Superior temporal gyrus (tissue), 1 donor: ENCODE results near the gene GRM1.
"Not testable (repeated sequence)": the region's sequence is repeated elsewhere in the genome, so short reads cannot be mapped to it uniquely, and the experiment has no call there.

Experiments
- DNase-seq: peaks from one replicate; pipeline ENCODE4 v3.0.0-alpha.2; 2016; ENCODE audit errors: extremely low spot score

The GRM1 gene

DNA sequence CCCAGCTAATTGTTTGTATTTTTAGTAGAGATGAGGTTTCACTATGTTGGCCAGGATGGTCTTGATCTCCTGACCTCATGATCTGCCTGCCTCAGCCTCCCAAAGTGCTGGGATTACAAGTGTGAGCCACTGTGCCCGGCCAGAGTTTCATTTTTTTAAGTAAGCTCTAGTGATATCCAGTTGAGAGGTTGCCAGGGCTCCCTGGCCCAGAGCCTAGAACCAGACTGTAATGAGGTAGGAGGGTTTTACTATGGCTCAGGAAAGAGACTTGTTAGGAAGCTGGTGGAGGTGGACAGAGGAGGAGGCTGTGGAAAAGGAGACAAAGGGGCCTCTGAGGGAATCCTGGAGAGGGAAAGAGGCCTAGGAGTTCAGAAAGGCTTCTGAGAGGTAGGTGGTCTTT is 242.3 kb downstream of the GRM1 start:
- not testable (repeated sequence) for DNase-seq

DNA sequence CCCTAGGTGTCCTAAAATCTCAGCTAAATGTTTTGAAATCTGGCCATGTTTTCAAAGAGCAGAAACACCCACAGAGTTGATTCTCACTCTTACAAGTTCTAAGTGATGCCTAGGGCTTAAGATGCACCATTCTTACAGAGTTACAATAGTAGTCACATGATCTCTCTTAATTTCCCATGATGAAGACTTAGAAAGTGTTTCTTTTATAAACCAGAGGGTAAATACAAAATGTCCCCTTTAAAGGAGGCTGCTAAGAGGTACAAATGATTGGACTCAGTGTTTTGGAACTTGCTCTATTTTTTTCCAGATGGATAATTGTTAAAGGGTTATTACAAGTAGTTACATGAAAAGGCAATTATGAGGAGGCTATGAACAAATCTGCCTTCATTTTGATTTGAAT is 244.6 kb downstream of the GRM1 start:
- no peak for DNase-seq

- no peak for DNase-seq
Measured at GRCh38 chr6:146277142-146277541, 248.3 kb downstream of the GRM1 start.

DNA sequence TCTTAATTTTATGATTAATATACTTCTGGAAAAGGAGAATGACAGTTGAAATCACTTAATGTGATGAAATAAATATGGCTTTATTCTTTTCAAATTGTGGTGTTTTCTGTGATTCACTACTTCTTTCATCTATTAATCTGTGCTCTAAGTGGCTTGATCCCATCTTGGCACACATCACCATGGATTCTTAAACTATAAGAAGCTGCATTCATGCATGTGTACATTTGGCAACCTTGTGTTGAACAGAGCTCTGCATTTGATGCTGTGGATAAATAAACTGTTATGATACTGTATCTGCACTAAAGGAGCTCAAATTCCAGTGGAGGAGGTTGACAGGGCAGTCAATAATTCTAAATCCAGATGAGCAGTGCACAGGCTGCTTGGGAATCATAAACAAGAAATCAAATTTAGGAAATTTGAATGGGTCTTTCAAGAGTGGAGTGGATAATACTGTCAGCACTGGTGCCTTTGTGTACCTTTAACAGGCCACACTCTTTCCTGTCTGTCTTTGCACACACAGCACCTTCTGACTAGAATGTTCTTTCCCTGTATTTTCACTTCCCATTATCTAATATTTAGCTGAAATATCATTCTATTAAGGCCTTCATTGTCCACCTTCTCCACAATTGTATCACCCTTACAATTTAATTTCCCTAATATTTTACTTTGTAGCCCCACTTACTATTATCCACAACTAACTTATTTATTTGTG is 252.9 kb downstream of the GRM1 start:
- DNase-seq, result no peak

DNA sequence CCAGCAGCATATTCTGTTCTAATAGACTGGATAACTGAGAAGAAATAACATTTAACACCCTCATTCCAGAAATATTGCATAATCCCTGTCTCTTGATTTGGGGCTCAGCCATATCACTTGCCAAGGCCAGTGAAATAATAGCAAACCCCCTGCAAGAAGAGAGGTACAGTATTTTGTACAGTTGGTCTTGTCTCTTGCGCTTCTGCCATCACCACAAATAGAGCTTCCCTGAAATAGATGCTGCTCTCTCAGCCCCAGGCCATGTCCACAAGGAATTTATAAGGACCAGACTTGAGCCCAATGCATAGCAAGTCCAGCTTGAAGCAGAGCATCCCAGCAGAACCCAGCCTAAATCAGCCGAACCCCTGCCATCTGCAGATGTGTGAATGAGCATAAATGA is 254.0 kb downstream of the GRM1 start:
- DNase-seq, result no peak

GRCh38 chr6:146284311-146284710 is 255.4 kb downstream of the GRM1 start:
- no peak for DNase-seq

DNA sequence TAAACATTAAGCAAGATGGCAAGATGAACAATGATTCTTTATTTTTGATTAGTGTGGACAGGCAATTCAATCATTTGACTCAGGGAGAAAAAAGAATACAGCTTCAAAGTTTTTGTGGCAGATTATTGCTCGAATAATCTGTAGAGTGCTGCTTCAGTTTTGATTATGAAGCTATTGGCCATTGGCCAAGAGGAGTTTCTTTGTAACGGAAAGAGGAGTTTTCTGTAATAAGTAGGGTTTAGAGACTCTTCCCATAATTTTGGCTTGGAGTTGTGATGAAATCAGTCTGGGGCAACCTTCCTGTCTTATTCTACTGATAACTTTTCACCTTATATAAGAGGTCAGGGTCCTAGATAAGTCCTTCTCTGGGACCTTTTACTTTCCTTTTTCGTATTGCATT is 258.1 kb downstream of the GRM1 start:
- DNase-seq, result no peak

DNA sequence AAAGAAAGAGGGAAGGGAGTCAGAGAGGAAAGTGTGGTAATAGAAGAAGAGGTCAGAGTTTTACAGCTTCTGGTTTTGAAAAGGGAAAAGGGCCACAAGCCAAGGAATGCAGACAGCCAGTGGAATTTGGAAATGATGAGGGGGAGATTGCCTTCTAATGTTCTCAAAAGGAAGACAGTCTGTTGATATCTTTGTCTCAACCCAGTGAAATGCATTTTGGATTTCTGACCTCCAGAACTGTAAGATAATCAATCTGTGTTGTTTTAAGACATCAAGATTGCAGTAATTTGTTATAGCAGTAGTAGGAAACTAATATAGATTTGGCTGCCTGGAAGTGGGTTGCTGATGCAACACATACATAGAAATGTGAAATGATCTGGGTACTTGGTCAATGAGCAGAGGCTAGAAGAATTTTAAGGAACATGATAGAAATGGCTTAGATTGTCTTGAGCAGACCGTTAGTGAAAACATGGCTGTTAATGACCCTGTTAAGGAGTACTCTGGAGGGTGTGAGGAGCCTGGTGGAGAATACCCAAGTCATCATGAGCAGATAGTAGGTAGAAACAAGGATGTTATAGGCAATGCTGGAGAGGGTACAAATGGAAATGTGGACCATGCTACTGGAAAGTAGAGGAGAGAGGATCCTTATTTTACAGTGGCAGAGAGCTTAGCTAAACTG is 259.0 kb downstream of the GRM1 start:
- DNase-seq, result no peak

GRCh38 chr6:146289816-146290588 is 261.1 kb downstream of the GRM1 start:
- no peak for DNase-seq

DNA sequence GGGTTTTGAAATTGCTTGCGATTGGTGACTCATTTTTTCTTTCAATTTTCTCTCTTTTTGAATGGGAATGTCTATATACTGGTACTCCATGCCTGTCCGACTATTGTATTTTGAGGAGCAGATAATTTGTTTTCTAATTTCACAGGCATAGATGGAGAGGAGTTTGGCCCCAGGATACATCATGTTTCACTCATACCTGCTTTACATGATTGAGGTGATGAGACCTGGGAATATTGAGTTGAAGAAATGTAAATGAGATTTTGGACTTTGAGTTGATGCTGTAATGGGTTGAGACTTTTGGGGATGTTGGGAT is 261.7 kb downstream of the GRM1 start:
- DNase-seq, result no peak

- DNase-seq, result no peak
Measured at GRCh38 chr6:146292506-146292905, 263.6 kb downstream of the GRM1 start.

- DNase-seq, result no peak
Measured at GRCh38 chr6:146295695-146296094, 266.8 kb downstream of the GRM1 start.

GRCh38 chr6:146297815-146298214 is 269.0 kb downstream of the GRM1 start:
- no peak for DNase-seq

GRCh38 chr6:146300521-146300920 is 271.7 kb downstream of the GRM1 start:
- DNase-seq, result no peak

GRCh38 chr6:146301764-146302163 is 272.9 kb downstream of the GRM1 start:
- no peak for DNase-seq

- no peak for DNase-seq
Measured at GRCh38 chr6:146302994-146303393, 274.1 kb downstream of the GRM1 start.

- DNase-seq, result no peak
Measured at GRCh38 chr6:146304181-146304580, 275.3 kb downstream of the GRM1 start.

GRCh38 chr6:146305092-146305491 is 276.2 kb downstream of the GRM1 start:
- no peak for DNase-seq

DNA sequence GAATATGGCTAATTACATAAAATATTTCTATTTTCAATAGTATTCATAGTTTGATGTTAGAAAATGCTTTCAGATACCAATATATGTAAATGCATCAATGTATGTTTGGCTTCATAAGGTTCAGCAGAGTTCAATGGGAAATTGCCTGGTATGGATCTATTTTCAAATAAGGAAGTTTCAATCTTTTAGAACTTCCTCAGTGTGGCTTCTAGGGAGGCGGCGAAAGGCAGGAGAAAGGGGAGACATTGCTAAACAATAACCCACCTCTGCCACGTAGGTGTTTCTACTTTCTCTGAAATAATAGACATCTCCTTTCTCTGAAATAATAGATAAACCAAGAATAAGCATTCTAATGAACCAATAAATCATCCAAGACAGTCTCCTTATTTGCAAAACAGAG is 277.1 kb downstream of the GRM1 start:
- DNase-seq, result no peak

GRCh38 chr6:146310628-146311027 is 281.8 kb downstream of the GRM1 start:
- DNase-seq, result no peak

DNA sequence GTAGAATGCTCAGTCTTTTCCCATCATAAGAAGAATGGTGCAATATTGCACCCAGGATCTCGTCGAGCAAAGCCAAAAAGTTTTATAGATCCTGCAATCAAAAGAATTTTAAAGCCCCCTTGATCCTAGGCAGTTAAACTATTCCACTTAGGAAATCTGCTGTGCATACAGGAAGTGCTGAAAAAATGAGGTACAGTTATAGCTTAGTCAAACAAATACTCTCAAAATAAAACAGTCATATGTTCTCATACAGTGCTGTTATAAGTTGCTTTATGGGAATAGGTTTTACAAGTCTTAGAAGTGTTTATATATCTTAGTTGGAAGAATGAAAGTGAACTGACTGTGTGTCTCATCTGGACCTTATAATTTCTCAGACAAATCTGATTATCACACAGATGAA is 282.2 kb downstream of the GRM1 start:
- no peak for DNase-seq

DNA sequence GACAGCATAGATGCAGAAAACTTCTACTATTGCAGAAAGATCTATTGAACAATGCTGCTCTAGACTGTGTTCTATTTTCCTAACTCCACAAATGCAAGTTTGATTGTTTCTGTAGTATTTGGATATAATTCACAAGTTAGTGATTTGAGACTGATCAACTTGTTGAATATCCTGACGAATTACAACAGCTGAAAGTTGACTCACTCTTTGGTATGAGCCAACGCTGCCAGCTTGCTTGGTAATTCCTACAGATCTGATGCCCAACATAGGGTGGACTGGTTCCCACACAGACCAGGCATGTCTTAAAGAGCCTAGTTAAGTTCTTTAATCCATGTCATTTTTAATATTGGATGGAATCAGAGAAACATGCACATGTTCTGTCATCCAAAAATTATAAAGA is 283.7 kb downstream of the GRM1 start:
- DNase-seq, result no peak
